H1 (cell line): Measurements from ENCODE around the gene KLHL10. TPM values are rescaled to one million over a fixed set of nuclear protein-coding genes. Genes with fewer than 3 reads are reported as not detected.

Experiments
- BCL11A ChIP-seq, 2 experiments: IDR thresholded peaks; one replicate each; pipeline ENCODE4 v1.6.1; 2011; ENCODE audit warnings: low read depth in 2 of 2, low read length in 2 of 2, mild to moderate bottlenecking in 2 of 2
- BRCA1 ChIP-seq: IDR thresholded peaks from 2 replicates; pipeline ENCODE4 v1.6.1; 2012; ENCODE audit warnings: low read depth, low read length, improper control_type of control experiment
- CHD2 ChIP-seq: IDR thresholded peaks from 2 replicates; pipeline ENCODE4 v1.6.1; 2012; ENCODE audit warnings: low read length, improper control_type of control experiment
- CREB1 ChIP-seq: IDR thresholded peaks from 2 replicates; pipeline ENCODE4 v1.6.1; 2012; ENCODE audit warnings: inconsistent platforms
- CTCF ChIP-seq, 3 experiments: IDR thresholded peaks; 1 replicate in 2 of 3; 2 replicates in 1 of 3; pipeline versions ENCODE4 v1.5.1 to v1.6.1; 2011; ENCODE audit warnings: low read length in 3 of 3, mild to moderate bottlenecking in 3 of 3, inconsistent platforms in 2 of 3, low read depth in 1 of 3, moderate library complexity in 1 of 3; ENCODE audit not compliant: insufficient read depth in 1 of 3; ENCODE audit errors: control extremely low read depth in 1 of 3
- KDM4A ChIP-seq: IDR thresholded peaks from one replicate; pipeline ENCODE4 v1.7.1; 2012; ENCODE audit warnings: low read depth, mild to moderate bottlenecking, moderate library complexity, low read length, inconsistent platforms; ENCODE audit not compliant: severe bottlenecking
- POLR2A ChIP-seq, 2 experiments: IDR thresholded peaks; 1 replicate in 1 of 2; 2 replicates in 1 of 2; pipeline ENCODE4 v1.6.1; 2011; ENCODE audit warnings: low read depth in 2 of 2, low read length in 2 of 2, mild to moderate bottlenecking in 2 of 2; ENCODE audit errors: control extremely low read depth in 1 of 2
- POLR2AphosphoS5 ChIP-seq: IDR thresholded peaks from 2 replicates; pipeline ENCODE4 v1.6.1; 2011; ENCODE audit warnings: low read depth, low read length
- RXRA ChIP-seq: IDR thresholded peaks from 2 replicates; pipeline ENCODE4 v1.6.1; 2011; ENCODE audit warnings: low read depth, mild to moderate bottlenecking, low read length, moderate library complexity; ENCODE audit not compliant: insufficient read depth
- SAP30 ChIP-seq: fragments of 300-600 bp; sonication (generic); IDR thresholded peaks from 2 replicates; pipeline ENCODE4 v1.7.1; 2012; ENCODE audit warnings: low read length, moderate library complexity, mild to moderate bottlenecking, inconsistent platforms; ENCODE audit not compliant: insufficient read depth, insufficient replicate concordance
- SIX5 ChIP-seq: IDR thresholded peaks from 2 replicates; pipeline ENCODE4 v1.6.1; 2011; ENCODE audit warnings: mild to moderate bottlenecking, low read depth, low read length
- SP4 ChIP-seq: IDR thresholded peaks from 2 replicates; pipeline ENCODE4 v1.6.1; 2012; ENCODE audit warnings: low read length, inconsistent platforms
- USF2 ChIP-seq: IDR thresholded peaks from 2 replicates; pipeline ENCODE4 v1.6.1; 2011; ENCODE audit warnings: low read length, improper control_type of control experiment
- YY1 ChIP-seq: IDR thresholded peaks from 2 replicates; pipeline ENCODE4 v1.6.1; 2011; ENCODE audit warnings: low read depth, mild to moderate bottlenecking, low read length
- ZNF274 ChIP-seq: IDR thresholded peaks from 2 replicates; pipeline ENCODE4 v1.7.0; 2012; ENCODE audit warnings: low read length, borderline replicate concordance; ENCODE audit errors: extremely low read depth
- polyA plus RNA-seq, 7 experiments: library from polyadenylated mRNA; depleted of rRNA in 3 of 7; stranded (reverse) in 5 of 7; unstranded in 2 of 7; fragments of >200 nt in 5 of 7; fragments of 200-250 nt in 2 of 7; gene quantifications; 1 replicate in 5 of 7; 2 replicates in 1 of 7; 4 replicates in 1 of 7; pipeline versions ENCODE4 v1.2.1 to v1.2.3, GENCODE V29; 2011 to 2013; ENCODE audit warnings: missing spikeins in 2 of 7, mixed read lengths in 2 of 7
- total RNA-seq: library from RNA; stranded (reverse); fragmentation: NEBNext Ultra II Directional; extraction: Animal tissue kit (Norgen Biotek cat#: 25700); gene quantifications from 2 replicates; pipeline ENCODE4 v1.2.1, GENCODE V29; 2021

The KLHL10 gene
- total and polyA plus RNA-seq, 2 of the 8 experiments (the other 6 are each of a cell fraction or from before 2014, with no cell fraction given): 0.19 to 0.26 TPM

- TF ChIP-seq SAP30 (peak; percentile 31), SP4 (no peak), KDM4A (peak; percentile 59), CTCF (IDR thresholded peaks at IDR 0.05; ENCODE audit: control extremely low read depth in 1 of 3, insufficient read depth in 1 of 3, low read depth in 1 of 3, low read length in 3 of 3) (0 out of 4 replicates have a peak, but pooled peaks of 1 of the 3 experiments have one; percentile 3), POLR2A (IDR thresholded peaks at IDR 0.05; ENCODE audit: control extremely low read depth in 1 of 2, low read depth in 2 of 2, low read length in 2 of 2) (peak in 1 of 2 experiments; percentile 51; a peak in 1 of 3 replicates), ZNF274 (no peak), POLR2AphosphoS5 (no peak), RXRA (no peak), CHD2 (peak; percentile 67; the same call in 1 of the 2 replicates), YY1 (0 out of 2 replicates have a peak, but pooled peaks have one; percentile 29), BRCA1 (no peak), USF2 (no peak), SIX5 (no peak), BCL11A (IDR thresholded peaks at IDR 0.05; ENCODE audit: low read depth in 2 of 2, low read length in 2 of 2) (no peak), CREB1 (peak; percentile 20; the same call in 1 of the 2 replicates)
Measured at GRCh38 chr17:41812381-41813151, 25.1 kb upstream of the KLHL10 start, which contains the start of gene FKBP10 (continued).
